ENCODE data around the gene SIL1. TPM values are rescaled to one million over a fixed set of nuclear protein-coding genes. Genes with fewer than 3 reads are reported as not detected.

SIL1 gene
- total RNA-seq, 4 donors from 2014 or later = 20.3 to 39.2 (median 29.1) TPM

DNA sequence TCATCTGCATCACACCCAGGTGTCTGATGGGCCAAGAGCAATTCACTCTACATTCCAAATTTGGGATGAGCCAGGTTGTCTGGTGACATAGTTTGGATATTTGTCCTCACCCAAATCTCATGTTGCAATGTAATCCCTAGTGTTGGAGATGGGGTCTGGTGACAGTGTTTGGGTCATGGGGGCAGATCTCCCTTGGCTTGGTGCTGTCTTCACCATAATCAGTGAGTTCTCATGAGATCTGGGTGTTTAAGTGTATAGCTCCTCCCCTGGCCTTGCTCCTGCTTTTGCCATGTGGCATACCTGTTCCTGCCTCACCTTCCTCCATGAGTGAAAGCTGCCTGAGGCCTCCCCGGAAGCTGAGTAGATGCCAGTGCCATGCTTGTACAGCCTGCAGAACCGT, 7.4 kb upstream of the SIL1 start:
- Histone ChIP-seq H3K27ac (replicated peaks in 1 of 4) (no peak overlapping the region), H3K36me3 (no peaks in the 10 kb centered on the region), H3K27me3 (no peaks in the 10 kb centered on the region), H3K9me3 (no peaks in the 10 kb centered on the region), H3K4me3 (no peak overlapping the region), H3K4me1 (peaks cover 0 to 4% (median under 1%) of the 10 kb centered on the region in 4 donors)
- no peak for DNase-seq (ENCODE audit: extremely low spot score)
- WGBS = 86% methylated on average over 2 of the region's 2 CpGs
- intact Hi-C loops (cut with DNase I) = loop anchor here (5.0 kb wide), 1 partner anchor 42 kb away; no protein-coding TSS in a partner anchor
- TF ChIP-seq CTCF (IDR thresholded peaks at IDR 0.05) = no peak
- TF ChIP-seq EP300 (IDR thresholded peaks at IDR 0.05) = no peak

DNA sequence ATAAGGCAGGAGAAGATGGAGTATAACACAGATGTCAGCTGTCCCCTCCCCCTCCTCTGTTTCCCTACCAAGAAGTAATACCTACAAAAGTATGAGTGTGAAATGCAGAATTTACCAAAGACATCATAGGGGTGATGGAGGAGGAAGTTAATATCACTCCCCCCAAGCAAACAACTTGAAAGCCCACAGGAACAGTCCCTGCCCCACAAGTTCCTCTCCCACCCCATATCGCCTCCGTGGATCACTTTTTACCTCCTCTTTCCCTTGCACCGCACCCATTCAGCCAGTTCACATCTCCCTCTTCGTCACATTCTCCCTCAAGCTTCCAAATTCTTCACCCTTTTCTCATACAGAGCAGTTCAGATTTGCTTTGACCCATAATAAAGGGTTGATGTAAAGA, 7.0 kb upstream of the SIL1 start:
- intact Hi-C loops (cut with DNase I) = loop anchor here (5.0 kb wide), 1 partner anchor 42 kb away; no protein-coding TSS in a partner anchor
- Histone ChIP-seq H3K27ac (replicated peaks in 1 of 4) (no peak overlapping the region), H3K4me1 (peaks cover 0 to 7% (median 4%) of the 10 kb centered on the region in 4 donors), H3K27me3 (no peaks in the 10 kb centered on the region), H3K36me3 (no peaks in the 10 kb centered on the region), H3K4me3 (no peak overlapping the region), H3K9me3 (no peaks in the 10 kb centered on the region)
- WGBS = 78% methylated on average over 4 of the region's 4 CpGs
- no peak for TF ChIP-seq POLR2AphosphoS5 (IDR thresholded peaks at IDR 0.05)
- no peak for TF ChIP-seq EP300 (IDR thresholded peaks at IDR 0.05)
- TF ChIP-seq POLR2A (IDR thresholded peaks at IDR 0.05; ENCODE audit: low read depth) = no peak
- no peak for TF ChIP-seq CTCF (IDR thresholded peaks at IDR 0.05)
- no peak for DNase-seq (ENCODE audit: extremely low spot score)

DNA sequence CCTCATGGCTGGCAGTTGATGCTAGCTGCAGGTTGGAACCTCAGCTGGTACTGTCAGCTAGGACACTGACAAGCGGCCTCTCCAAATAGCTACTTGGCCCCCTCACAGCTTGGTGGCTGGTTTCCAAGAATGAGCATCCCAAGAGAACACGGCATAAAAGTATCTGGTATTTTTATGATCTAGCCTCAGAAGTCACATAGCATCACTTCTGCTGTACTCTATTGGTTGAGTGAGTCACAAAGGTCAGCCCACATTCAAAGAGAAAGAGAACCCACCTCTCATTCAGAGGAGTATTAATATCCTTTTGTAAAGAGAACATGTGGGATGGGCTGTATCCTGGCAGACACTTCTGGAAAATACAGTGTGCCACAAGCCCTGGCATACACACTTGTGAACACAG, 6.0 kb upstream of the SIL1 start:
- Histone ChIP-seq H3K9me3 (no peaks in the 10 kb centered on the region), H3K4me1 (peaks cover 0 to 16% (median 12%) of the 10 kb centered on the region in 4 donors), H3K4me3 (no peak overlapping the region), H3K27ac (replicated peaks in 1 of 4) (no peak overlapping the region), H3K27me3 (no peaks in the 10 kb centered on the region), H3K36me3 (no peaks in the 10 kb centered on the region)
- DNase-seq (ENCODE audit: extremely low spot score) = no peak
- WGBS = 27% methylated on average over 2 of the region's 2 CpGs
- intact Hi-C loops (cut with DNase I) = no loop called here
- TF ChIP-seq CTCF (IDR thresholded peaks at IDR 0.05) (no peak), POLR2AphosphoS5 (IDR thresholded peaks at IDR 0.05) (no peak), POLR2A (IDR thresholded peaks at IDR 0.05; ENCODE audit: low read depth) (no peak), EP300 (IDR thresholded peaks at IDR 0.05) (no peak)

DNA sequence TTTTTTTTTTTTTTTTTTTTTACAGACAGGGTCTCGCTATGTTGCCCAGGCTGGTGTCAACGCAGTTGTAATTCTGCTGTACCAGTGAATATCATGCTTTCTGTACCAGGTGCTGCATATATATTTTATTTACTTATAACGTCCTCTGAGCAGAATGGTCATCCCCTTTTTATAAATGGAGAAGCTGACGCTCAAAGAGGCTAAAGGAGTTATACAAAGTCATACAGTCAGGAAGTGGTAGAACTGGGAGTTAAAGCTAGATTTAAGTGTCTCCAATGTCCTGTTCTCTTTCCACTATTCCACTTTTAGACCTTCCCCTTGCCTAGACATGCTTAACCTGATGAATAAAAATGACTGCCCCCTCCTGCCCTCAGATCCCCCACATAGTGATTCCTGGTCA, 1.2 kb upstream of the SIL1 start:
- TF ChIP-seq POLR2A (IDR thresholded peaks at IDR 0.05; ENCODE audit: low read depth) (no peak), POLR2AphosphoS5 (IDR thresholded peaks at IDR 0.05) (no peak), CTCF (IDR thresholded peaks at IDR 0.05) (no peak), EP300 (IDR thresholded peaks at IDR 0.05) (no peak)
- 83% methylated on average over 4 of the region's 4 CpGs for WGBS
- Histone ChIP-seq H3K27me3 (no peaks in the 10 kb centered on the region), H3K4me1 (peaks cover 13 to 42% (median 35%) of the 10 kb centered on the region in 4 donors), H3K36me3 (no peaks in the 10 kb centered on the region), H3K27ac (replicated peaks in 1 of 4) (peak overlapping the region; percentile 93 to 95 (median 93)), H3K4me3 (no peak overlapping the region), H3K9me3 (no peaks in the 10 kb centered on the region)
- intact Hi-C loops (cut with DNase I) = no loop called here
- DNase-seq (ENCODE audit: extremely low spot score) = no peak

DNA sequence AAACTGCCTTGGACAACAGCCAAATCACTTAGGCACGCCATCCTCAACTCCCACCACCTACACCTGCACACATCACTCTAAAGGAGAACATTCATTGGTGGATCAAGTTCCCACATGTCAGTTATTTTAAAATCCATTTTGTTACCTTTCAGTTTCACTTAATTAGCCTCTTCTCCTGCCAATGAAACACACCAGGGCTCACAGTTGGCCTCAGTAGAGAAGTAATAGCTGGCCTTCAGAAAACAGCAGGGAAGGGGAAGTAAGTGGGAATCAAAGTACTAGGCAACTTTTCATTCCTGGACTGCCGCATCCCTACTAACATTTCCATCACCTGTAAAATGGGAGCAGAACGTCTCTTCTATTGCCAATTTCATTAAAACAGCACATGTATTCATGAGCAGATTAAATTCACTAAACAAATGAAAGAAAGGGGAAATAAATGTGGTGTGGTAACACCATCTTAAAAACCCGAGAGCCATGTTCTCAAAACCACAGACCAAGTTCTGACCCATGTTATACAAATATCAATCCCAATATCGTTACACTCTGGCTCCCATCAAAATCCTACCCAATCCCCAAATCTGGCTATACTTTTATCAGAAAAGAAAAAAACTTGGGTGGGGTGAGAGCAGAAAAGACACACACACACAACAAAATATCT, 1.7 kb downstream of the SIL1 start:
- WGBS = 74% methylated on average over 5 of the region's 5 CpGs
- Histone ChIP-seq H3K4me1 (peaks cover 13 to 42% (median 33%) of the 10 kb centered on the region in 4 donors), H3K27me3 (no peaks in the 10 kb centered on the region), H3K9me3 (no peaks in the 10 kb centered on the region), H3K27ac (replicated peaks in 1 of 4) (peak overlapping the region in 3 of 4 donors; percentile 18 to 93 (median 25)), H3K36me3 (no peaks in the 10 kb centered on the region), H3K4me3 (no peak overlapping the region)
- intact Hi-C loops (cut with DNase I) = no loop called here
- no peak for DNase-seq (ENCODE audit: extremely low spot score)
- TF ChIP-seq EP300 (IDR thresholded peaks at IDR 0.05) = no peak

All from esophagus muscularis mucosa (tissue), 4 donors.